Lower leg skin (tissue), 3 donors: ENCODE measurements around the gene MYO18A.

Experiments
- CTCF ChIP-seq, 3 donors: fragments of 450-650 bp; IDR thresholded peaks; one replicate each; pipeline ENCODE4 v1.5.1; 2016; ENCODE audit warnings: antibody characterized with exemption in 3 of 3, mild to moderate bottlenecking in 3 of 3, moderate library complexity in 2 of 3
- POLR2A ChIP-seq, 2 donors: fragments of 450-650 bp; IDR thresholded peaks; one replicate each; pipeline ENCODE4 v1.6.1; 2016 to 2017; ENCODE audit warnings: antibody characterized with exemption in 2 of 2, mild to moderate bottlenecking in 1 of 2, moderate library complexity in 1 of 2

GRCh38 chr17:29147682-29148081, 32.5 kb downstream of the MYO18A start:
- TF ChIP-seq CTCF (IDR thresholded peaks at IDR 0.05) (no peak), POLR2A (IDR thresholded peaks at IDR 0.05) (no peak)
